ENCODE measurements around the gene CLCN5.

- no peak for TF ChIP-seq POLR2A (IDR thresholded peaks at IDR 0.05; ENCODE audit: extremely low read depth, insufficient read length)
- no peak for TF ChIP-seq CTCF (IDR thresholded peaks at IDR 0.05; ENCODE audit: low read depth, low read length)
Measured at GRCh38 chrX:50067435-50068284, 145.3 kb downstream of the CLCN5 start.

Data from NB4 (cell line).